Measurements from ENCODE around the gene POLR3H.

DNA sequence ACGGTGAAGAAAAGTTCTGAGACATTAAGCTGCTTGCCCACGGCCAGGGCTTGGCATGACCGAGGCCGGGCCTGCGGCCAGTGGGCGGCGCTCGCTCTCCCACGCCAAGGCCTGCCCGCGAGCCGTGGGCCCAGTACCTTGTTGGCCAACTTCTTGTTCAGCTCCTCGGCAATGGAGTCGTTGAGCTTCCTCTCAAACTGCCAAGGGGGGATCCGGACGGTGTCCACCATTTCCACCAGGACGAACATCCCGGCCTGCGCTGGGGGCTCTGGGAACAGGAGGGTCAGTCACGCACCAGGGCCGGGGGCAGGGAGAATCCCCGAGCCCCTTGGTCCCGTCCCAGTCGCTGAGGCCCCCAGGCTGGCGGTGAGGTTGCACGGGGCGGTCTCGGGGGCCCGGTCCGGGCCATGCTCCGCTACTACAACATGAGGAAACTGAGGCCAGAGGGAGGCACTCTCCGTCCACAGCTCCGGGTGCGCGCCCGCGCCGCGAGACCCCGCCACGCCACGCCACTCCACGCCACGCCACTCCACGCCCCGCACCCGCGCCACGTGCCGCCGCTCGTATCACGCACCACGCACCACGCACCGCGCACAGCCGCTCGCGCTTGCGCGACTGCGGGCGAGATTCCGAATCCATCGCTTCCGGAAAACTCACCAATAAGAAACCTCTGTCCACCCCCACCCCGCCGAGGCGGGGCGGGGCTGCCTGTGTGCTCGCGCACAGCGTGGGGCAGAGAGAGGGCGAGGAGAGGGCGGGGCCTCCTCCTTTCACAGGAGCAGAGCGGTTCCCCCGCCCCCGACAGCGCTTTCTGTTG is at the start of gene POLR3H:
- TF ChIP-seq, protein P1, sequence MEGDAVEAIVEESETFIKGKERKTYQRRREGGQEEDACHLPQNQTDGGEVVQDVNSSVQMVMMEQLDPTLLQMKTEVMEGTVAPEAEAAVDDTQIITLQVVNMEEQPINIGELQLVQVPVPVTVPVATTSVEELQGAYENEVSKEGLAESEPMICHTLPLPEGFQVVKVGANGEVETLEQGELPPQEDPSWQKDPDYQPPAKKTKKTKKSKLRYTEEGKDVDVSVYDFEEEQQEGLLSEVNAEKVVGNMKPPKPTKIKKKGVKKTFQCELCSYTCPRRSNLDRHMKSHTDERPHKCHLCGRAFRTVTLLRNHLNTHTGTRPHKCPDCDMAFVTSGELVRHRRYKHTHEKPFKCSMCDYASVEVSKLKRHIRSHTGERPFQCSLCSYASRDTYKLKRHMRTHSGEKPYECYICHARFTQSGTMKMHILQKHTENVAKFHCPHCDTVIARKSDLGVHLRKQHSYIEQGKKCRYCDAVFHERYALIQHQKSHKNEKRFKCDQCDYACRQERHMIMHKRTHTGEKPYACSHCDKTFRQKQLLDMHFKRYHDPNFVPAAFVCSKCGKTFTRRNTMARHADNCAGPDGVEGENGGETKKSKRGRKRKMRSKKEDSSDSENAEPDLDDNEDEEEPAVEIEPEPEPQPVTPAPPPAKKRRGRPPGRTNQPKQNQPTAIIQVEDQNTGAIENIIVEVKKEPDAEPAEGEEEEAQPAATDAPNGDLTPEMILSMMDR (IDR thresholded peaks at IDR 0.05) = peak; percentile 21 to 57 (median 48)
- TF ChIP-seq POLR2A (IDR thresholded peaks at IDR 0.05) = peak; percentile 15 to 64

All from adrenal gland (tissue), 5 donors.